Measurements from ENCODE around the gene RIOK1.

GRCh38 chr6:7433121-7433617 is 43.6 kb downstream of the RIOK1 start:
- TF ChIP-seq, protein P1, sequence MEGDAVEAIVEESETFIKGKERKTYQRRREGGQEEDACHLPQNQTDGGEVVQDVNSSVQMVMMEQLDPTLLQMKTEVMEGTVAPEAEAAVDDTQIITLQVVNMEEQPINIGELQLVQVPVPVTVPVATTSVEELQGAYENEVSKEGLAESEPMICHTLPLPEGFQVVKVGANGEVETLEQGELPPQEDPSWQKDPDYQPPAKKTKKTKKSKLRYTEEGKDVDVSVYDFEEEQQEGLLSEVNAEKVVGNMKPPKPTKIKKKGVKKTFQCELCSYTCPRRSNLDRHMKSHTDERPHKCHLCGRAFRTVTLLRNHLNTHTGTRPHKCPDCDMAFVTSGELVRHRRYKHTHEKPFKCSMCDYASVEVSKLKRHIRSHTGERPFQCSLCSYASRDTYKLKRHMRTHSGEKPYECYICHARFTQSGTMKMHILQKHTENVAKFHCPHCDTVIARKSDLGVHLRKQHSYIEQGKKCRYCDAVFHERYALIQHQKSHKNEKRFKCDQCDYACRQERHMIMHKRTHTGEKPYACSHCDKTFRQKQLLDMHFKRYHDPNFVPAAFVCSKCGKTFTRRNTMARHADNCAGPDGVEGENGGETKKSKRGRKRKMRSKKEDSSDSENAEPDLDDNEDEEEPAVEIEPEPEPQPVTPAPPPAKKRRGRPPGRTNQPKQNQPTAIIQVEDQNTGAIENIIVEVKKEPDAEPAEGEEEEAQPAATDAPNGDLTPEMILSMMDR (IDR thresholded peaks at IDR 0.05): no peak
- TF ChIP-seq POLR2A (IDR thresholded peaks at IDR 0.05): no peak

Measured in ovary (tissue), 3 donors.